Parathyroid adenoma (tissue), 2 donors: ENCODE measurements around the gene FNBP1.
"Not testable (repeated sequence)": the region's sequence is repeated elsewhere in the genome, so short reads cannot be mapped to it uniquely, and the experiment has no call there.

Source experiments
- H2AFZ ChIP-seq: fragments of 300-600 bp; sonication (generic); one replicate; pipeline ENCODE4 v1.7.0; 2017; ENCODE audit warnings: antibody characterized with exemption, mild to moderate bottlenecking
- H3K27ac ChIP-seq: fragments of 300-600 bp; sonication (generic); one replicate; pipeline ENCODE4 v1.7.0; 2017
- H3K27me3 ChIP-seq: fragments of 300-600 bp; sonication (generic); one replicate; pipeline ENCODE4 v1.7.0; 2017; ENCODE audit warnings: low read length; ENCODE audit not compliant: control insufficient read depth, insufficient read depth
- H3K36me3 ChIP-seq: fragments of 300-600 bp; sonication (generic); one replicate; pipeline ENCODE4 v1.7.0; 2017; ENCODE audit warnings: low read length; ENCODE audit not compliant: control insufficient read depth, insufficient read depth
- H3K4me1 ChIP-seq: fragments of 300-600 bp; sonication (generic); one replicate; pipeline ENCODE4 v1.7.0; 2017; ENCODE audit warnings: control low read depth
- H3K4me2 ChIP-seq: fragments of 300-600 bp; sonication (generic); one replicate; pipeline ENCODE4 v1.7.0; 2017; ENCODE audit warnings: low read length
- H3K4me3 ChIP-seq: fragments of 300-600 bp; sonication (generic); one replicate; pipeline ENCODE4 v1.7.0; 2017; ENCODE audit warnings: low read depth, low read length
- H3K79me2 ChIP-seq: fragments of 300-600 bp; sonication (generic); one replicate; pipeline ENCODE4 v1.7.0; 2017; ENCODE audit warnings: control low read depth
- H3K9ac ChIP-seq: fragments of 300-600 bp; sonication (generic); one replicate; pipeline ENCODE4 v1.7.0; 2017; ENCODE audit warnings: mild to moderate bottlenecking
- H3K9me3 ChIP-seq: fragments of 300-600 bp; sonication (generic); one replicate; pipeline ENCODE4 v1.7.0; 2017; ENCODE audit warnings: low read length; ENCODE audit not compliant: control insufficient read depth
- TF ChIP-seq, protein P1 (sequence below): fragments of 300-600 bp; sonication (generic); IDR thresholded peaks from one replicate; pipeline ENCODE4 v1.7.0; 2017; ENCODE audit warnings: antibody characterized with exemption, mild to moderate bottlenecking
- donor health status: primary hyperparathyroidism.

The FNBP1 gene

DNA sequence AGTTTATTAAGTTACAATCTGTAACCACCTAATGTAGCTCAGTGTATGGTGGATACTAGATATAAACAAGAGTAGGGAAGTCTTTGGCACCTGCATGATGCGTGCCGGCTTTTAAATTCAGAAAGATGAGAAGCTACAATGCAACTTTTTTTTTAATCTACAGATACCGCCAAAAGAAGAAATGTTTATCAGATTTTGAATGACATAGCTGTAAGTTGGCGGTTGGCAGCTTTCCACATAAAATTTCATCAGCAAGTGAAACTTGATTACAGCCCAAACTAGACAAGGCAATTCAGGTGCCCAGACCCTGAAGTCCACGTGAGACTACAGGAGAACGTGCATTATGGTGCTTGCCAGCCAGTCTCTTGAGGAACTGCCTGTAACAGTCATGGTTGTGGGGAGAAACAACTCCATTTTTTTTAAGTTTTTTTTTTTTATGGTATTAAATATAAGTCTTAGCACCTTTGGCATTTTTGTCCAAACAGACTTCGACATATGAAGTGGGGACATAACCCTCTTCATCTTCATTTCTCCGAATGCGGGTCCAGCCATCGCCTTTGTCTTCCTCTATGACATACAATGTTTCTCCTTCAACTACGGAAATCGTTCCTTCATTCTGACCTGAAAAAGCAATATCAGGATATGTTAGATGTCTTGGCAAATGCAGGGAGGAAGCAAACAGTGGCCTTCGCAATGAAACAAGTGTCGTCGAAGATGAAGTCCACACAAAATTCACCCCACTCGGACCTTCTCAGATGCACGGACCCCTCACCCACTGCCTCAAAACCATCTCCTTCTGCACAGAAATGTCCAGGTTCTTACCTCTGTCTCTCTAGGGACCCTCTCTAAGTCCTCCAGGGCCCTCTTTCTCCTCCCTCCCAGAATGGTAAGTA, 147.4 kb downstream of the FNBP1 start:
- Histone ChIP-seq H3K4me3 (no peak overlapping the region), H3K79me2 (no peaks in the 10 kb centered on the region), H3K27ac (no peak overlapping the region), H3K9me3 (no peaks in the 10 kb centered on the region), H3K36me3 (no peaks in the 10 kb centered on the region), H3K9ac (no peak overlapping the region), H3K27me3 (no peaks in the 10 kb centered on the region), H3K4me1 (no peaks in the 10 kb centered on the region), H3K4me2 (no peak overlapping the region), H2AFZ (no peak overlapping the region)
- TF ChIP-seq, protein P1, sequence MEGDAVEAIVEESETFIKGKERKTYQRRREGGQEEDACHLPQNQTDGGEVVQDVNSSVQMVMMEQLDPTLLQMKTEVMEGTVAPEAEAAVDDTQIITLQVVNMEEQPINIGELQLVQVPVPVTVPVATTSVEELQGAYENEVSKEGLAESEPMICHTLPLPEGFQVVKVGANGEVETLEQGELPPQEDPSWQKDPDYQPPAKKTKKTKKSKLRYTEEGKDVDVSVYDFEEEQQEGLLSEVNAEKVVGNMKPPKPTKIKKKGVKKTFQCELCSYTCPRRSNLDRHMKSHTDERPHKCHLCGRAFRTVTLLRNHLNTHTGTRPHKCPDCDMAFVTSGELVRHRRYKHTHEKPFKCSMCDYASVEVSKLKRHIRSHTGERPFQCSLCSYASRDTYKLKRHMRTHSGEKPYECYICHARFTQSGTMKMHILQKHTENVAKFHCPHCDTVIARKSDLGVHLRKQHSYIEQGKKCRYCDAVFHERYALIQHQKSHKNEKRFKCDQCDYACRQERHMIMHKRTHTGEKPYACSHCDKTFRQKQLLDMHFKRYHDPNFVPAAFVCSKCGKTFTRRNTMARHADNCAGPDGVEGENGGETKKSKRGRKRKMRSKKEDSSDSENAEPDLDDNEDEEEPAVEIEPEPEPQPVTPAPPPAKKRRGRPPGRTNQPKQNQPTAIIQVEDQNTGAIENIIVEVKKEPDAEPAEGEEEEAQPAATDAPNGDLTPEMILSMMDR, result no peak

- H3K36me3 ChIP-seq, result no peaks in the 10 kb centered on the region
- TF ChIP-seq, protein P1, result no peak
- H2AFZ ChIP-seq, result no peak overlapping the region
- no peak overlapping the region for H3K4me3 ChIP-seq
- no peak overlapping the region for H3K4me2 ChIP-seq
- no peaks in the 10 kb centered on the region for H3K79me2 ChIP-seq
- H3K4me1 ChIP-seq, result no peaks in the 10 kb centered on the region
- no peaks in the 10 kb centered on the region for H3K27me3 ChIP-seq
- no peak overlapping the region for H3K27ac ChIP-seq
- H3K9me3 ChIP-seq, result no peaks in the 10 kb centered on the region
- no peak overlapping the region for H3K9ac ChIP-seq
These were observed 148.7 kb downstream of the FNBP1 start for GRCh38 chr9:129894120-129894823.

DNA sequence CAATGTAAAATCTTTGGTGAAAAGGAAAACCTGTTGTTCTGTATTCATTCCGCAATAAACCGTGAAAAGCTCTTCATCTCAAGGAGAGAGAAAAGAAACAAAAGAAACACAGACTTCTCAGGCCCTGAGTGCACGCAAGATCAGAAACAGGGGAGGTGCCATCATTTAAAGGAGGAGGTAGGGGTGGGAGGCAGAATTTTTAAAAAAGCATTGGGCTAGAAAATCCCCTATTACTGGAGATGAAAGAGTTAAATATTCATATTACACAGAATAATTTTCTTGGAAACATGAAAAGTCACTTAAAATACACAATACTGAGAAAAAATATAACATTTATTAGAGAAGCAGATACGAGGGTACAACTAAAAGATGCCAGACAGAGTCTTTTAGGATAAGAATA, 151.4 kb downstream of the FNBP1 start:
- Histone ChIP-seq H3K4me1 (no peaks in the 10 kb centered on the region), H3K79me2 (no peaks in the 10 kb centered on the region), H3K4me2 (no peak overlapping the region), H3K4me3 (no peak overlapping the region), H3K27me3 (no peaks in the 10 kb centered on the region), H3K9me3 (no peaks in the 10 kb centered on the region), H3K27ac (no peak overlapping the region), H3K36me3 (no peaks in the 10 kb centered on the region), H2AFZ (no peak overlapping the region), H3K9ac (no peak overlapping the region)
- TF ChIP-seq, protein P1, result no peak

GRCh38 chr9:129890718-129891299, 152.2 kb downstream of the FNBP1 start:
- H2AFZ ChIP-seq, H3K27me3 ChIP-seq, H3K9ac ChIP-seq, H3K4me1 ChIP-seq, H3K79me2 ChIP-seq, H3K4me2 ChIP-seq, H3K36me3 ChIP-seq, H3K4me3 ChIP-seq, H3K27ac ChIP-seq, H3K9me3 ChIP-seq: not testable (repeated sequence)
